HG03378 (cell line): Measurements from ENCODE around the gene MICU2.

Source experiments
- ATAC-seq: cut with Tn5 transposase; IDR thresholded peaks from one replicate; pipeline ENCODE4 v1.9.1; 2021; ENCODE audit warnings: mild to moderate bottlenecking, moderate library complexity; ENCODE audit not compliant: unreplicated experiment

MICU2 gene

DNA sequence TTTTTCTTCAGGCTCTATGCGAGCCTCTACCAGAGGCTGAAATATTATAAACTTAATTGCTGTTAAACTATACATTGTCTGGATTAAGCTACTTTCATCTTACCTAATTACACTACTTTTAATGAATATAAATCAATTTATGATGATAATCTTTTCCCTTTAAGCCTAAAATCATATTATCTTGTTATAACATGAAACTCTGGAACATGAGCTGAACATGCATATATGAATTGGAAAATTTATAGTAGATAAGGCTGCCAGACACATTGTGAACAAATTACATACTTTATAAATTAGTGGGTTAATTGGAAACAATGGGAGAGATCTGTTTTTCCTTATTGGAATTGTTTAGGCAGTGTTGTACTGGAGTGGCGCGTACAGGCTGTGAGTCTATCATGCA lies 99.6 kb downstream of the MICU2 start:
- ATAC-seq, result no peak

DNA sequence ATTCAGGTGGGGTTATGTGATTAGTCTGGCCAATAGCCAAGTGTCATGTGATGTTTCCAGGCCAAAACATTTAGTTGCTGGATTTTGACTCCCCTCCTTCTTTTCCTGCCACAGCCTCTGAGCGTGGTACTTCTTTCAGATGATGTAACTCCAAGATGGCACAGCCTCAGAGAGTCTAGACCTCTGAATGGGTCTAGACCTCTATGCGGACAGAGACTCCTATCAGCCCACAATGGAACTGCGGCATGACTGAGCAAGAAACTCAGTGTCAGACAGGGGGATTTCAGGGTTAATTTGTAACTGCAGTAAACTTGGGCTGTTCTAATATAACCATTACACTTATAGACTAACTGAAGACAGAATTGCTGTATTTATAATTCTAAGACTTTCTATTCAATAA lies 102.3 kb downstream of the MICU2 start:
- ATAC-seq, result no peak

DNA sequence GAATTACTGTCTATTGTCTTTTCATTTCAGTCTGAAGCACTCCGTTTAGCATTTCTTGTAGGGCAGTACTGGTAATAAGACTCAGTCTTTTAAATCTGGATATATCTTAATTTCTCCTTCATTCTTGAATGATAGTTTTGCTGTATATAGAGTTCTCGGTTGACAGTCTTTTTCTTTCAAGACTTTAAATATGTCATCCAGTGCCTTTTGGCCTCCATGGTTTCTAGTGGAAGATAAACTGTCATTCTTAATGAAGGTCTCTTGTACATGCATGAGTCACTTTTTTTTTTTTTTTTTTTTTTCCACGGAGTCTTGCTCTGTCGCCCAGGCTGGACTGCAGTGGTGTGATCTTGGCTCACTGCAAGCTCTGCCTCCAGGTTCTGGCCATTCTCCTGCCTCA lies 117.6 kb downstream of the MICU2 start:
- no peak for ATAC-seq

DNA sequence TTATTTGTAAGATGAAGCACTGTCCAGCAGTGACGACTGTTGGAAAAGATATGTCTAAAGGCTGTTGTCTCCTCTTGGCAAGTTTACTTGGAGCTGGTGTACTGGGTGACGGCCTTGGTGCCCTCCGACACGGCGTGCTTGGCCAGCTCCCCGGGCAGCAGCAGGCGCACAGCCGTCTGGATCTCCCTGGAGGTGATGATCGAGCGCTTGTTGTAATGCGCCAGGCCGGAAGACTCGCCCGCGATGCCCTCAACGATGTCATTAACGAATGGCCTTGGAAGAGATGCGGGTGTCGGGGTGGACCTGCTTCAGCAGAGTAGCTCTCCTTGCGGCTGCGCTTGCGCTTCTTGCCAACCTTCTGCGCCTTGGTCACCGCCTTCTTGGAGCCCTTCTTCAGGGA lies 120.2 kb downstream of the MICU2 start:
- ATAC-seq, result no peak

DNA sequence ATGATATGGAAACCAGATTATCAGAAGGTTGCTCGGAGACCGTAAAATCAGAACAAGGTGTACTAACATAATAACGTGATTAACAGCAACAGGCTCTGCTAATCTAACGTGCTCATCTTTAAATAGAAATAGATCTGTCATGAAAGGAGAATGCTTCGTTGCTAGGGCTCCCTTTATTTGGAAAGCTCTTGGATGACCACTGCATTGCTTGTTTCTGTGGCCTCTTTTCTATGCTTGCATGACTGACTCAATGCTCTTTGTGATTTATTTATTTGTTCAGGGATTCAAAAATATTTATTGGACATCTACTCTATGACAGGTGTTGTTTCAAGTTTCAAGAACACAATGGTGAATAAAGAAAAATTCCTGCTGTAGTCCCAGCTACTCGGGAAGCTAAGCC lies 122.6 kb downstream of the MICU2 start:
- no peak for ATAC-seq

DNA sequence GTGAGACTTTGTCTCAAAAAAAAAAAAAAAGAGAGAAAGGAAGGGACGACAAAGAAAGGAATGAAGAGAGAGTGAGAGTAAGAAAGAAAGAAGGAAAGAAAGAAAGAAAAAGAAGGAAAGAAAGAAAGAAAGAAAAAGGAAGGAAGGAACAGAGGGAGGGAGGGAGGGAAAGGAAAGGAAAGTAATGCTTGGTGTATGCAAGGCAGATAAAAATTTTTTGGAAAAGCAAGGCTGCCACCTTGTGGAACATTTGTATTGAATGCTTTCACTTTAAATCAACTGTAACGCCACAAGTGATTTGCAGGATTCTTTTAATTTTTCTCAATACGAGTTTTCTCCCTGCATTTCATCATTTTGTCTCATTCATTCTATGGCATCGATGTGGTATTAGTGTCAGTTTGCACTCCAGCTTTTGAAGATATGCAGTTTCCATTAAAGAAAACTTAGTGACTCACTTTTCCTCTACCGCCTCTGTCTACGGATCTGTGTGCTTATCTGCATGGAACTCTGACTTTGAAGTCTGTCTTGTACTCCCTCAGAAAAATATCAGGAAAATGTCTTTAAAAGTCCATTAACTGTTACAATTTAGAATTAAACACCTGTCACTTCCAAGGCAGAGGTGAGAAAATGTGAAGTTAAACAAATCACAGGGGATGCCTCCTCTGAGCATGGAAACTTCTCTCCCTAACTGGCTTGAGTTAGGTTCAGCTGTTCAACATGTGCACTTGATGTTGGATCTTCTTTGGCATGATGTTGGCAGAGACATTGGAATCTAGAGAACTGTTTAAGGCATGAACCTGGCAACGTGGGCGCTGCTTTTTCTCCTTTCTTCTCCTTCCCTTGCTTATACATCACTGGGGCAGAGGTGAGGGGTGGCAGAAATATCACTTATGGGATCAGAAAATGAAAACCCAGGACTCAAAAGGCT lies 124.8 kb downstream of the MICU2 start:
- ATAC-seq, result no peak

DNA sequence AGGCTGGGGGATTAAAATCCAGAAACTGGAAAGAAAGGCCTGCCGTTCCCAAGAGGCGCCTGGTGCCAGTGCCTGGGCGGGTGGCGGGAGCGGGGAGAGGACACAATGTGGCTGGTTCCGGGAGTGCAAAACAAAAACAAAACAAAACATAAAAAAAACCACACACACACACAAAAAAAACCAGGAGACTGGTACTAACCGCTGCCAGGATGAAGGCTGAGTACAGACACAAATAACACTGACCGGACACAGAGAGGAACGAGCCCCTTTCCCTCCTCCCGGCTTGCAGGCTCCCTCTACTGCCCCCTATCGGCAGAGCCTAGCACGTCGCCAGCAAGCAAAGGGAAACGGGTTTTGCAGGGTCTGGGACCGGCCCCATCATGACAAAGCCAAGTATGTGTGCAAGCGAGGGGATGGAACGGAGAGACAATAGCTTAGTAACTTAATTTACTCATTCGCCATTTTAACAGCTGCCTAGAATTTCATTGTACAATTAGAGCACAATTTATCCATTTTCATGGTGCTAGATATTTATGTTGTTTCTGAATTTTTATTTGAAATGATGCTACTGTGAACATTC lies 127.0 kb downstream of the MICU2 start:
- ATAC-seq, result peak; percentile 84

DNA sequence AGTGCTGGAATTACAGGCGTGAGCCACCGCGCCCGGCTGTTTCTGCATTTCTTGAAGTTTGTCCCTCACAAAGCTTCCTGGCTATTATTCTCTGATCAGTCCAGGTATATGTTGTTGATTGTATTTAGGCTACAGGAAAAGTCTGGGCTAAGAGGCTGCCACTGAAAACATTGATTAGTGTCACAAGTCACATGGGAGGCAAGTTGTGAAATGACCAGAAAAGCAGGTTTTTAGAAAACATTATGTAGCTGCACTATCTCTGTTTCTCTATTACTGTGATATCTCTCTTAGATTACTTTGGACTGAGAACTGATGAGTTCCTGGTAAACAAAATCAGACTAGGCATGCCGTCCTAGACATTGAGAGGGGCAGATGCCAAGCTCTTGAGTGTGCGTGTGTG lies 128.9 kb downstream of the MICU2 start:
- no peak for ATAC-seq

DNA sequence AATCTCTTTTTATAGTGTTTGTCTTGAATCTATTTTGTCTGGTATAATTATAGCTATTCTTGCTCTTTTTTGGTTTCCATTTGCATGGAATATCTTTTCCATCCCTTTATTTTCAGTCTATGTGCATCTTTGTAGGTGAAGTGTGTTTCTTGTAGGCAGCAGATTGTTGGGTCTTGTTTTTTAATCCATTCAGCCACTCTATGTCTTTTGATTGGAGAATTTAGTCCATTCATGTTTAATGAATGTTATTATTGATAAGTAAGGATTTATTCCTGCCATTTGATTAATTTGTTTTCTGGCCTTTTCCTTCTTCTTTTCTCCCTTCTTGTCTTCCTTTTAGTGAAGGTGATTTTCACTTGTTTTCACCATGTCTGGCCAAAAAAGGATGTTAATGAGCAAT lies 133.2 kb downstream of the MICU2 start:
- ATAC-seq, result no peak

DNA sequence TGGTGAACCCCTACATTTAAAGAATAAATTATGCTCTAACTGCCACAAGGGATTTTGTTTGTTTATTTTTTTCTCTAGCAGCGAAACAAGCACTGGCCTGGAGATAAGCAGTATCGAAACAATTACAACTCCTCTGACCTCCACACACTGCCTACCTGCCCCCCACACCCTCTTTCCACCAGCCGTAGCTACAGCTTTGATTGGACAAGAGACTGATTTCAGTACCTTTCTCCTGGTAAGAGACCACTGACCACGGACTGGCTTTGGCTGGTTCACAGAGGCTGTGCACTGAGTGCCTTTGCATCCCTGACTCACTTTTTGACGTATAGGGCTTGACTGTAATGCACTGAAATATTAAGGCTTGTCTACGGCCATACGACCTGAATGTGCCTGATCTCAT lies 137.4 kb downstream of the MICU2 start:
- no peak for ATAC-seq

DNA sequence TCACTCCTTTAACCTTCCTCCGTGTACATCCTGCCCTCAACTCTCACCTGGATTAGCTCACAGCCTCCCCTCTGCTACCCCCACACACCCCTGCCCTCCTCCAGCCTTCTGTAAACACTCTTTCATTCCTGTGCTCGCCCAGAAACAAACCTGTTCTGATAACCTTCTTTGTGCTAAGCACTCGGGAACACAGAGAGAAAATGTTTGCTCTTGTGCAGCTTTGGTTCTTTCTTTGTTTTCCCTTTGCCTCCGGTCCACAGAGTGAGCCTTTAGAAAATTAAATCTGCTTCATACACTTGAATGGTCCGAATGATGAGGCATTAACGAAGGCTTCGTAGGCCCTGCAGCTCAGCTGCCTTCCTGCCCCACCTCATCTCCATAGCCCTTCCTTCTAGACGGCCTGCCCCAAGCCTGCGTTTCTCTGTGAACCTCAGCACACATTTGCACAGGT lies 138.2 kb downstream of the MICU2 start:
- no peak for ATAC-seq

DNA sequence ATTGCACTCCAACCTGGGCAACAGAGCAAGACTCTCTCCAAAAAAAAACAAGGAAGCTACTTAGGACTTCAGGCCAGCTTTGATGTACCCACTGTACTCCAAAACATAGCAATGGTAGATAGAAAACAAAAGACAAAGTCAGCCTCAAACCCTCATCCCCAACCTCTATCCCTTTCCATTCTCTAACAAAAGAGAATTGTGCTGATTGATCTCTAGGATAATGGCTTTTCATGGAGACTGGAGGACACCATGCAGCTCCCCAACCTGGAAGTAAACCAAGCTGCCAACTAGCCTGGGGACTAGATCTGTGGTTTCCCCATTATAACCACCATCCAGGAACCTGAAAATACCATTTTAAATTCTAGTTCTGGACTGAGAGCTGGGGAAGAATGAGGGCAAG lies 140.5 kb downstream of the MICU2 start:
- ATAC-seq, result no peak

DNA sequence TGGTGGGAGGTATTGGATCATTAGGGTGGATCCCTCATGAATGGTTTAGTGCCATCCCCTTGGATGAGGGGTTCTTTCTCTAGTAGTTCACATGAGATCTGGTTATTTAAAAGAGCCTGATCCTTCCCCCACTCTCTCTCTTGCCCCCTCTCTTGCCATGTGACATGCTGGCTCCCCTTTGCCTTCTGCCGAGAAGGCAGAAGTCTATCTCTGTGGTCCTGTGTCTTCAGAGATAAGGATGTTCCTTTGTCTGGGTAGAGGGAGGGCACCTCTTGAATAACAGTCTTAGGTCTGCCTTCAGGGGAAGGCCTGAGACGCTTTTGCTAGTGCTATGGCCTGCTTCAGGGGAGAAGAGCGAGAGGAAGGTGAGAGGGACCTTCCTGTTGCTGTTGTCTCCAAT lies 142.8 kb downstream of the MICU2 start:
- no peak for ATAC-seq

DNA sequence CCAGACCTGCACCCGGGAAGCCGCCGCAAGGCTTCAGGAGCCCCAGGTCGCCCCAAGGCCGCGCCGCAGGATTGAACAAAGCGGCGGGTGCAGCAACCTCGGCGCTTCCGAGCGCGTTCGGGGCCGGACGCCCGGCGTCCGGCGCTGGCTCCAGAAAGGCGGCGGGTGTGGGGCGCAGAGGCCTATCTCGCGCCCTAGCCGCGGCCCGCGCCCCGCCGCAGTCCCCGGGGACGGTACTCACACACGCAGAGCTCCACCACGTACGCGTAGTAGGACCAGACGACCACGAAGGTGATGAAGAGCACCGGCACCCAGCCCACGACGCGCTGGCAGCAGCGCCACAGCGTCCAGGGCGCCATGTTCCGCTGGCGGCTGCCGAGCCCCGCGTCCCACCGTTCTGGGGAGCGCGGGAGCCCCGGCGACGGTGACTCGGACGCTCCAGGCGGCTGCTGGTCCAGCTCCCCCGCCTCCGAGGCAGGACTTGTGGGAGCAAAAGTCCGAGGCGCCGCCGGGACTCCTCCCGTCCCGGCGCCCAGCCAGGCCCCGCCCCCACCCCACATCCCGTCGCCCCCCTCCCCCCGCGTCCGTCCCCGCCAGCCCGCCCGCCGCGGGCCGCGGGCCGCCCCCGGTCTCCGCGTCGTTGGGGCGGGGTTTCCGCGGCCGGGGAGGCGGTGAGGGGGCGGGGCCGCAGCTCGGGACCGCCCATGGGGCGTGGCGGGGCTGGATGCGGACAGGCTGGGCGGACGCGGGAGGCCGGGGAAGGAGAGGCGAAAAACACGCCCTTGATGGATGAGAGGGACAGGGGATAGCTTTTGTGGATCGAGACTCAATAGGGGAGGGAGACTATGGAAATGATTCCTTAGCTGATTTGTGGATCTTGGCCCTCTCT lies 144.9 kb downstream of the MICU2 start, which contains the start of gene ZDHHC20:
Gene ZDHHC20, minus strand, starts transcription at position 491 of the 889 bp plus-strand sequence. Its CDS starts 132 bp downstream, at position 359.
- ATAC-seq, result peak; percentile 45

DNA sequence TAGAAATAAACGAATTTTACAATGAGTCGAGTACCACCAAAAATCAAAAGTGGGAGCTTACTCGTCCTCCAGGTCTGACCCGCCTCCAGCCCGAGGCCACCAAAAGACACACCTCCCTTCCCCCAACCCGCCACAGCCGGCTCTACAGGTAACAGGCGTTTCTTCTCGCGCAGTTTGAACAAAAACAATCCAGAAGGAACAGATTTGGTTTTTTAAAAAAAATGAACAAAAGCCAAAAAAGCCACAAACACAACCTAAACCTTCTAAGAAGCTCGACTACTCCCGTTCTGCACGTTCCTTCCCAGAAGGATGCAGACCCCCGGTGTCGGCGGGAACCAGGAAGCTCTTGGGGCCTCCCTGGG lies 145.5 kb downstream of the MICU2 start:
- ATAC-seq, result no peak

DNA sequence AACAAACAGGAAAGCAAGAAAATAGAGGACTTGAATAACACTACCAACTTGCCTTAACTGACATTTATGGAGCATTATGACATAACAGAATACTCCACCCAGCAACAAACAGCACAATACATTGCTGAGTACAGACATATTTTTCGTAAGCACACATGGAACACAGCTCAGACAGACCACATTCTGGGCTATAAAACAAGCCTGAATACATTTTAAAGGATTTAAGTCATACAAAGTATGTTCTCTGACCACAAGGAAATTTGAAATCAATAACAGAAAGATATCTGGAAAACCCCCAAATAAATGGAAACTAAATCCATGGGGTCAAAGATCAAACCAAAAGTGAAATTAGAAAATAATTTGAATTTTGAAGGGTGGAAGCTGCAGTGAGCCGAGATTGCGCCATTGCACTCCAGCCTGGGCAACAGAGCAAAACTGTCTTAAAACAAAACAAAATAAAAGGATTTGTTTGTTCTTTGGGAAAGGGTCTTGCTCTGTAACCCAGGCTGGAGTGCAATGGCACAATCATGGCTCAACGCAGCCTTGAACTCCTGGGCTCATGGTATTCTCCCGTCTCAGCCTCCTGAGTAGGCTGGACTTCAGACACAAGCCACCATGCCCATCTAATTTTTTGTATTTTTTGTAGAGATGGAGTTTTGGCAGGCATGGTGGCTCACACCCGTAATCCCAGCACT lies 150.4 kb downstream of the MICU2 start:
- ATAC-seq, result no peak

DNA sequence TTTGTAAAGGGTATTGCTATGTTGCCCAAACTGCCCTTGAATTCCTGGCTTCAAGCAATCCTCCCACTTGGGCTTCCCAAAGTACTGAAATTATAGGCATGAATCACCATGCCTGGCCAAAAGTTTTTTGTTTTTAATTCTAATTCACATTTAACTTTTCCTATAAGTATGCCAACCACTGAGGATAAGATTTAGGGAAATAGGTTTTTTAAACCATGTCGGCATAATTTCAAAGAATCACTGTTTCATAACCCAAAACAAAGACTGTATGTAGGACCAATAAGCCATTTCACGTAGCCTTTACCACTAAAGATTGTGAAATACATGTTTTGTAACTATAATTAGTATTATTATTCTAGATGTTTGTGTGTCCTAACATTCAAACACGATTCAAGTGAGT lies 153.0 kb downstream of the MICU2 start:
- ATAC-seq, result no peak

DNA sequence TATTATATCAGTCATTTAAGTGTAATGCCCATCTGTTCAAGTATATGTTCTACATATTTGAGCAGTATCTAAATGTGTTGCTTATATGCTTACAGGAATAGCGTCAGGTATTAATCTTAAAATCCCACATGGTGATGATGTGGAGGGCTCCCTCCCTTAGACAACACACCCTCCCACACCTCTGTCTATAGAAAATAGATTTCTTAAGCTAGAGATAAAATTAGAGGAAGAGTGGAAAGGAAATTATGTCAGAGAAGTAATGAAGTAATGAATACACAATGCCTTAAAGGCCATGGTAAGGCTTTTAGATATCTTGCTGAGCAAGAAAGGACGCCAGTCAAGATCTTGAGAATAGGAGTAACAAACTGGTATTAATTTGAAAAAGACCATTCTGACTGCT lies 157.3 kb downstream of the MICU2 start:
- ATAC-seq, result no peak

DNA sequence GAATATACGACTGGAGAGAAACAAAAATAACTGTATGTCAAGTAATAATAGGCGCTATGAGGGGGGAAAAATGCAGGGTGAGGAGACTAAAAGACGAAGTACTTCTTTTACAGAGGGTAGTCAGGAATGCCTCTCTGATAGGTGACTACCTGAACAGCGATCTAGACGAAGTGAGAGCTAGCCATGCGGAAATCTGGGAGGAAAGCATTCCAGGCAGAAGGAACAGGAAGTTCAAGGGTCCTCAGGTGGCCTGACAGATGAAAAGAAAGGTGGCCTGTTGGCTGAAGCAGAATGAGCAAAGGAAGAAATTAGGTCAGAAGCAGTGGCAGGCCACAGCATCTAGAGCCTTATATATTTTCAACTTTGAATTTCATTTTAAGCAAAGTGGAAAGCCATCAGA lies 158.2 kb downstream of the MICU2 start:
- no peak for ATAC-seq

DNA sequence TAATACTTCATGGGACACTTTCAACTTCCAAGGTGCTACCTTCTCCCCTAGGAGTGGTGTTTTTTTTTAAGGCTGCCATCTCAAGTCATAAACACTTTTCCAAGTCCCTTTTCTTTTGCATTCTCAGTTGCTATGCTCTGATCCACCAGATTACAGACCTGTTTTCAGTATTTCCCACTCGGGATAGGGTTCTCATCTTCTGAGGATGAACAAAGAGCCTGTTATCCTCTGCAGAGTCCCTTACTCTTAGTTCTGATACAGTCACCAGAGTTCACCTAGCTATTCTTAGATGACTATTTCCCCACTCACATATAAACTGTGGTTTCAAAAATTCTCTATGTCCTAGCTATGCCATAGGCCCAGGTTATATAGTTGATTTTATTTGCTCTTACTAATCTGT lies 160.8 kb downstream of the MICU2 start:
- ATAC-seq, result no peak
